HCT116 (cell line): ENCODE measurements around the gene TBC1D2B. TPM values are rescaled to one million over a fixed set of nuclear protein-coding genes. Genes with fewer than 3 reads are reported as not detected.
"Not testable (repeated sequence)": the region's sequence is repeated elsewhere in the genome, so short reads cannot be mapped to it uniquely, and the experiment has no call there.

Experiments used
- ATAC-seq: fragments of 200-7000 bp; cut with Tn5 transposase; 2 replicates; pipeline ENCODE4 v1.9.1; 2020; ENCODE audit warnings: mild to moderate bottlenecking, moderate library complexity
- BruUV-seq: library from RNA; stranded (reverse); fragments of 400-500 nt; replicated peaks from 2 replicates; lab custom pipeline; 2021; lab: Mats Ljungman, UMichigan
- CTCF ChIA-PET: fragments of 300-600 bp; sonication (Branson Sonifier 250); formaldehyde crosslinking; loops from one replicate; lab custom pipeline; 2021; ENCODE audit warnings: antibody characterized with exemption; lab: Charles Lee
- POLR2A ChIA-PET: fragments of 300-600, 350-600 bp; sonication (Branson Sonifier 250); formaldehyde crosslinking; loops from one replicate; lab custom pipeline; 2021; ENCODE audit warnings: antibody characterized with exemption; lab: Charles Lee
- RAD21 ChIA-PET, 2 experiments: fragments of 300-600 bp; sonication (Branson Sonifier 250); formaldehyde crosslinking; loops; one replicate each; lab custom pipeline; 2023; ENCODE audit warnings: low total read pairs in 2 of 2; ENCODE audit not compliant: uncharacterized antibody in 2 of 2, unreplicated experiment in 2 of 2, low non-redundant PET in 1 of 2; lab: Charles Lee
- DNase-seq: peaks from one replicate; pipeline ENCODE4 v3.0.0-alpha.2; 2010; ENCODE audit warnings: low read depth, low spot score
- H2AFZ ChIP-seq: fragments of 200-600 bp; shearing (Covaris generic), sonication (generic); 2 replicates; pipeline ENCODE4 v1.6.1; 2017; ENCODE audit warnings: low read depth, mixed run types, mixed read lengths, antibody characterized with exemption, low read length; ENCODE audit not compliant: poor library complexity, severe bottlenecking
- H3K27ac ChIP-seq: 2 replicates; pipeline ENCODE4 v1.5.1; 2012; ENCODE audit warnings: low read depth, low read length
- H3K27me3 ChIP-seq: fragments of 200-600 bp; sonication (generic); 2 replicates; pipeline ENCODE4 v1.6.1; 2016; ENCODE audit warnings: mixed run types, low read length, mixed read lengths; ENCODE audit not compliant: insufficient read depth
- H3K36me3 ChIP-seq, 2 experiments: fragments of 200-500 bp in 1 of 2; fragments of 200-600 bp in 1 of 2; sonication (Bioruptor generic) in 1 of 2; sonication (generic) in 1 of 2; 2 replicates each; pipeline versions ENCODE4 v1.5.1 to v1.6.1; 2014 to 2016; ENCODE audit warnings: low read length in 2 of 2, inconsistent platforms in 1 of 2, mixed read lengths in 1 of 2, mixed run types in 1 of 2; ENCODE audit not compliant: insufficient read depth in 2 of 2, control insufficient read depth in 1 of 2
- H3K4me1 ChIP-seq, 2 experiments: fragments of 200-600 bp in 1 of 2; sonication (generic) in 1 of 2; 2 replicates each; pipeline versions ENCODE4 v1.5.1 to v1.6.1; 2012 to 2017; ENCODE audit warnings: low read length in 2 of 2, inconsistent platforms in 1 of 2, mild to moderate bottlenecking in 1 of 2, mixed read lengths in 1 of 2, mixed run types in 1 of 2, moderate library complexity in 1 of 2; ENCODE audit not compliant: insufficient read depth in 2 of 2, control insufficient read depth in 1 of 2
- H3K4me2 ChIP-seq: fragments of 200-600 bp; sonication (generic); 2 replicates; pipeline ENCODE4 v1.6.1; 2017; ENCODE audit warnings: mixed run types, low read length, mixed read lengths
- H3K4me3 ChIP-seq, 2 experiments: fragments of 200-600 bp in 1 of 2; sonication (generic) in 1 of 2; replicated peaks in 1 of 2; 2 replicates each; pipeline ENCODE4 v1.5.1; 2011 to 2016; ENCODE audit warnings: low read length in 2 of 2, control low read depth in 1 of 2, low read depth in 1 of 2, mild to moderate bottlenecking in 1 of 2, mixed read lengths in 1 of 2, mixed run types in 1 of 2
- H3K79me2 ChIP-seq: fragments of 200-600 bp; sonication (generic); 2 replicates; pipeline ENCODE4 v1.6.1; 2017; ENCODE audit warnings: mild to moderate bottlenecking, mixed run types, low read length, moderate library complexity, mixed read lengths; ENCODE audit not compliant: insufficient read depth
- H3K9ac ChIP-seq: fragments of 200-600 bp; sonication (generic); 2 replicates; pipeline ENCODE4 v1.6.1; 2016; ENCODE audit warnings: low read length, mixed read lengths
- H3K9me2 ChIP-seq: fragments of 200-600 bp; sonication (generic), shearing (Covaris generic); 2 replicates; pipeline ENCODE4 v1.6.1; 2017; ENCODE audit warnings: mixed run types, mild to moderate bottlenecking, moderate library complexity; ENCODE audit not compliant: insufficient read depth
- H3K9me3 ChIP-seq, 2 experiments: fragments of 200-500 bp in 1 of 2; fragments of 200-600 bp in 1 of 2; sonication (Bioruptor generic) in 1 of 2; sonication (generic) in 1 of 2; 2 replicates each; pipeline ENCODE4 v1.6.1; 2014 to 2017; ENCODE audit warnings: low read length in 2 of 2, mixed read lengths in 2 of 2, inconsistent platforms in 1 of 2, low read depth in 1 of 2, mild to moderate bottlenecking in 1 of 2, mixed run types in 1 of 2, moderate library complexity in 1 of 2; ENCODE audit not compliant: control insufficient read depth in 1 of 2, insufficient read depth in 1 of 2
- H4K20me1 ChIP-seq: fragments of 200-600 bp; sonication (generic), shearing (Covaris generic); 2 replicates; pipeline ENCODE4 v1.6.1; 2017; ENCODE audit warnings: mixed run types, mild to moderate bottlenecking, moderate library complexity; ENCODE audit not compliant: insufficient read depth
- CTCF ChIP-seq, 3 experiments: fragments of 200-600 bp in 1 of 3; sonication (generic) in 1 of 3; IDR thresholded peaks in 2 of 3; conservative IDR thresholded peaks in 1 of 3; 2 replicates each; pipeline ENCODE4 v1.5.1; 2012 to 2017; ENCODE audit warnings: low read depth in 2 of 3, low read length in 2 of 3, antibody characterized with exemption in 1 of 3, borderline replicate concordance in 1 of 3, control low read depth in 1 of 3, mild to moderate bottlenecking in 1 of 3, mixed read lengths in 1 of 3, mixed run types in 1 of 3, moderate library complexity in 1 of 3; ENCODE audit not compliant: insufficient read depth in 1 of 3
- RAD21 ChIP-seq: IDR thresholded peaks from 2 replicates; pipeline ENCODE4 v1.6.1; 2012; ENCODE audit warnings: low read depth, mild to moderate bottlenecking
- intact Hi-C: fragments of 100-400 bp; cut with micrococcal nuclease; formaldehyde crosslinking; loops from 2 replicates; pipeline ENCODE4 v1.10.0; 2022
- total RNA-seq: library from RNA; stranded (reverse); gene quantifications from one replicate; pipeline ENCODE4 v1.2.1, GENCODE V29; 2021; ENCODE audit not compliant: unreplicated experiment

TBC1D2B gene
- total RNA-seq, 1 experiment from 2014 or later, result 16.6 TPM

- H2AFZ ChIP-seq, POLR2A ChIA-PET, ATAC-seq, H3K9me2 ChIP-seq, RAD21 ChIA-PET, H3K27me3 ChIP-seq, H3K27ac ChIP-seq, H3K4me3 ChIP-seq, H3K9ac ChIP-seq, H3K36me3 ChIP-seq, DNase-seq, H3K79me2 ChIP-seq, H3K4me2 ChIP-seq, BruUV-seq, H3K9me3 ChIP-seq, H4K20me1 ChIP-seq, intact Hi-C loops: not testable (repeated sequence)
- CTCF ChIA-PET, result interaction anchor here (1.0 kb wide), 1 partner anchor 36 kb away, joined by 4 read pairs; no protein-coding TSS in a partner anchor
- peaks cover 11 to 24% of the 10 kb centered on the region in 2 experiments for H3K4me1 ChIP-seq
Measured at GRCh38 chr15:77995537-77995918, 82.0 kb downstream of the TBC1D2B start.

GRCh38 chr15:77994893-77995536 lies 82.5 kb downstream of the TBC1D2B start:
- peaks cover 11 to 20% of the 10 kb centered on the region in 2 experiments for H3K4me1 ChIP-seq
- H3K27me3 ChIP-seq, H3K9me2 ChIP-seq, H3K4me3 ChIP-seq, H3K9ac ChIP-seq, H3K9me3 ChIP-seq, BruUV-seq, H2AFZ ChIP-seq, H4K20me1 ChIP-seq, H3K27ac ChIP-seq, H3K36me3 ChIP-seq, H3K79me2 ChIP-seq, DNase-seq, H3K4me2 ChIP-seq, POLR2A ChIA-PET: not testable (repeated sequence)
- intact Hi-C loops, result loop anchor here (1.0 kb wide), 1 partner anchor 92 kb away; no protein-coding TSS in a partner anchor
- CTCF ChIA-PET, result interaction anchor here (1.0 to 1.5 kb wide), 3 partner anchors 29 to 113 kb away, joined by 3 to 6 read pairs (median 4); no protein-coding TSS in a partner anchor
- RAD21 ChIA-PET, result interaction anchor here (0.7 to 1.2 kb wide), 2 partner anchors 113 kb away, joined by 3 read pairs; no protein-coding TSS in a partner anchor
- peak; percentile 43 for ATAC-seq
- TF ChIP-seq RAD21 (peak; percentile 16; the same call in 1 of the 2 replicates), CTCF (IDR thresholded peaks at IDR 0.05 in 2 of 3, conservative IDR thresholded peaks at IDR 0.05 in 1 of 3; ENCODE audit: borderline replicate concordance in 1 of 3, insufficient read depth in 1 of 3, low read depth in 2 of 3, low read length in 2 of 3) (peak in 2 of 3 experiments; percentile 34 to 42; a peak in 5 of 6 replicates)
